Measurements from ENCODE around the gene BARD1.
"Not testable (repeated sequence)": the region's sequence is repeated elsewhere in the genome, so short reads cannot be mapped to it uniquely, and the experiment has no call there.

BARD1 gene

DNA sequence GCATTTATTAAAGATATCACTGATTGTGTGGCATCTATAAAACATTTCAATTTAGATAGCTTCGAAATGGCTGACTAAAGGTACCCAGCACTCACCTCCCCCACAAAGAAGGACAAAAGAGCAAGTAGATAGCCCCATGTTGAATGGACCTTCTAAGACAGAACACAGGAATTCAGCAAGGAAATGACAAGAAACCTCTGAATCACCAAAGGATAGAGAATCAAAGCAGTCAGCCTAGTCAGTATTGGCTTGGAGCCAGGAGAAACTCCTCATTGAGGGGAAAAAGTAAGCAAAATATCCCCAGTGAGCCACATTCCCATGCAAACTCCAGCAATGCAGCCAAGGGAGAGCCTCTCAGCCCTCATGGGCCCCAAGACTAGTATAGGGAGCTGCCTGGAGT is 113.7 kb downstream of the BARD1 start:
- no peak overlapping the region for H3K9ac ChIP-seq (ENCODE audit: low read length in 5 of 5)
- H3K4me1 ChIP-seq (ENCODE audit: control insufficient read depth in 5 of 5, insufficient read depth in 5 of 5, low read length in 5 of 5), result no peaks in the 10 kb centered on the region
- H3K36me3 ChIP-seq (ENCODE audit: control insufficient read depth in 5 of 5, insufficient read depth in 5 of 5, low read length in 5 of 5), result no peaks in the 10 kb centered on the region
- no peak overlapping the region for H3K27ac ChIP-seq (ENCODE audit: low read depth, low read length)
- H3K4me3 ChIP-seq (ENCODE audit: low read depth in 1 of 5, low read length in 5 of 5), result no peak overlapping the region
- H3K27me3 ChIP-seq (ENCODE audit: control insufficient read depth in 5 of 5, insufficient read depth in 4 of 5, low read length in 5 of 5), result no peaks in the 10 kb centered on the region
- peaks cover 0 to under 1% (median 0%) of the 10 kb centered on the region in 5 donors for H3K9me3 ChIP-seq (ENCODE audit: control insufficient read depth in 5 of 5, low read length in 5 of 5)

DNA sequence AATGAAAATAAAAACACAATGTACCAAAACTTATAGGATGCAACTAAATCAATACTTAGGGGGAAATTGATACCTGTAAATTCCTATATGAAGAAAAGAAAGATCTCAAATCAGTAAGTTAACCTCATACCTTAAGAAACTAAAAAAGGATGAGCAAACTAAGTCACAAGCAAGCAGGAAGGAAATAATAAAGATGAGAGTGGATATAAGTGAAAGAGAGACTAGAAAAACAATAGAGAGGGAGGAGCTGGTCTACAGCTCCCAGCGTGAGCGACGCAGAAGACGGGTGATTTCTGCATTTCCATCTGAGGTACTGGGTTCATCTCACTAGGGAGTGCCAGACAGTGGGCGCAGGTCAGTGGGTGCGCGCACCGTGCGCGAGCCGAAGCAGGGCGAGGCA is 125.9 kb downstream of the BARD1 start:
- not testable (repeated sequence) for H3K27me3 ChIP-seq (ENCODE audit: control insufficient read depth in 5 of 5, insufficient read depth in 4 of 5, low read length in 5 of 5); H3K4me3 ChIP-seq (ENCODE audit: low read depth in 1 of 5, low read length in 5 of 5); H3K36me3 ChIP-seq (ENCODE audit: control insufficient read depth in 5 of 5, insufficient read depth in 5 of 5, low read length in 5 of 5); H3K4me1 ChIP-seq (ENCODE audit: control insufficient read depth in 5 of 5, insufficient read depth in 5 of 5, low read length in 5 of 5); H3K27ac ChIP-seq (ENCODE audit: low read depth, low read length); H3K9me3 ChIP-seq (ENCODE audit: control insufficient read depth in 5 of 5, low read length in 5 of 5); H3K9ac ChIP-seq (ENCODE audit: low read length in 5 of 5)

DNA sequence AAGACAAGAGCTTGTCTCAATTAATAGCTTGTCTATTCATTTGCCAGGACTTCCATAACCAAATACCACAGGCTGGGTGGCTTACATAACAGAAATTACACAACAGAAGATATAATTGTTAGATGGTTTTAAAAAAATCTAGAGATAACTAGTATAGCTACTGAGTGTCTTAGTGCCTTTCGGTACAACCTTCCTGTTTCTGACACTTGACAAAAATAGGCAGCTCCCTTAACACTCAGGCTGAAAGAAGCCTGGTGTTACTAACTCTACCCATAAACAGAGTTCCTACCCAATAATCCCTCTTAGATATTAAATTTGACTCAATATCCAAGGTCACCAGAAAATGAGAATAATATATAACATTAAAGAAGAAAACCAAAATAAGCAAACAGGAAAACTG is 129.7 kb downstream of the BARD1 start:
- Histone ChIP-seq H3K36me3 (ENCODE audit: control insufficient read depth in 5 of 5, insufficient read depth in 5 of 5, low read length in 5 of 5) (no peaks in the 10 kb centered on the region), H3K9ac (ENCODE audit: low read length in 5 of 5) (no peak overlapping the region), H3K27ac (ENCODE audit: low read depth, low read length) (no peak overlapping the region), H3K9me3 (ENCODE audit: control insufficient read depth in 5 of 5, low read length in 5 of 5) (peaks cover 0 to 4% (median 2%) of the 10 kb centered on the region in 5 donors), H3K4me3 (ENCODE audit: low read depth in 1 of 5, low read length in 5 of 5) (no peak overlapping the region), H3K4me1 (ENCODE audit: control insufficient read depth in 5 of 5, insufficient read depth in 5 of 5, low read length in 5 of 5) (no peaks in the 10 kb centered on the region), H3K27me3 (ENCODE audit: control insufficient read depth in 5 of 5, insufficient read depth in 4 of 5, low read length in 5 of 5) (no peaks in the 10 kb centered on the region)

DNA sequence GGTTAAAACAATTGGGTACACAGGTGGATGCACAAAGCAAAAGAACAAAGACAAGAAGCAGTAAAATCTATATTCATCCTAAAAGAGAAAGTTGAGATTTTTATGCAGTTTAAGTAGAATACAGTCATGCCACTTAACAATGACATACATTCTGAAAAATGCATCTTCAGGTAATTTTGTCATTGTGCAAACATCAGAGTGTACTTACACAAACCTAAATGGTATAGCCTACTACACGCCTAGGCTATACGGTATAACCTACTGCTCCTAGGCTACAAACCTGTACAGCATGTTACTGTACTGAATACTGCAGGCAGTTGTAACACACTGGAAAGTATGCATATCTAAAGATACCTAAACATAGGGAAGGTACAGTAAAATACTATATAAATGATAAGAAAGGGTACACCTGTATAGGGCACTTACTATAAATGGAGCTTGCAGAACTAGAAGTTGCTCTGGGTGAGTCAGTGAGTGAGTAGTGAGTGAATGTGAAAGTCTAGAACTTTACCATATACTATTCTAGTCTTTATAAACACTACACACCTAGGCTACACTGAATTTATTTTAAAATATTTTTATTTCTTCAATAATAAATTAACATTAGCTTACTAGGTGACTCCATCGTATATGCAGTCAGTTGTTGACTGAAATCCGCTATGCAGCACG is 132.9 kb downstream of the BARD1 start:
- peaks cover 0 to 4% (median 2%) of the 10 kb centered on the region in 5 donors for H3K9me3 ChIP-seq (ENCODE audit: control insufficient read depth in 5 of 5, low read length in 5 of 5)
- H3K9ac ChIP-seq (ENCODE audit: low read length in 5 of 5), result no peak overlapping the region
- no peak overlapping the region for H3K4me3 ChIP-seq (ENCODE audit: low read depth in 1 of 5, low read length in 5 of 5)
- H3K27ac ChIP-seq (ENCODE audit: low read depth, low read length), result no peak overlapping the region
- H3K36me3 ChIP-seq (ENCODE audit: control insufficient read depth in 5 of 5, insufficient read depth in 5 of 5, low read length in 5 of 5), result no peaks in the 10 kb centered on the region
- no peaks in the 10 kb centered on the region for H3K4me1 ChIP-seq (ENCODE audit: control insufficient read depth in 5 of 5, insufficient read depth in 5 of 5, low read length in 5 of 5)
- H3K27me3 ChIP-seq (ENCODE audit: control insufficient read depth in 5 of 5, insufficient read depth in 4 of 5, low read length in 5 of 5), result no peaks in the 10 kb centered on the region
